CD14-positive monocyte (primary cell): Measurements from ENCODE around the gene SH3GL3. TPM values are rescaled to one million over a fixed set of nuclear protein-coding genes. Genes with fewer than 3 reads are reported as not detected.

Experiments used
- DNase-seq, 3 donors: peaks; one replicate each; pipeline ENCODE4 v3.0.0-alpha.2; 2011 to 2022
- H2AFZ ChIP-seq: 2 replicates; pipeline ENCODE4 v1.6.0; 2012; ENCODE audit warnings: mild to moderate bottlenecking, low read depth, low read length, inconsistent platforms; ENCODE audit not compliant: insufficient read depth, poor library complexity, severe bottlenecking
- H3K27ac ChIP-seq, 2 donors: 1 replicate in 1 of 2; 2 replicates in 1 of 2; pipeline ENCODE4 v1.5.1; 2012 to 2013; ENCODE audit warnings: low read length in 2 of 2, control low read depth in 1 of 2, inconsistent platforms in 1 of 2, low read depth in 1 of 2, mild to moderate bottlenecking in 1 of 2
- H3K27me3 ChIP-seq, 2 donors: one replicate each; pipeline versions ENCODE4 v1.6.0 to v1.6.1; 2011 to 2013; ENCODE audit warnings: low read length in 2 of 2; ENCODE audit not compliant: control insufficient read depth in 2 of 2, insufficient read depth in 2 of 2
- H3K36me3 ChIP-seq, 2 donors: replicated peaks in 1 of 2; 1 replicate in 1 of 2; 2 replicates in 1 of 2; pipeline versions ENCODE4 v1.5.1 to v1.6.1; 2012 to 2013; ENCODE audit warnings: low read length in 2 of 2, control low read depth in 1 of 2, inconsistent platforms in 1 of 2, mild to moderate bottlenecking in 1 of 2; ENCODE audit not compliant: insufficient read depth in 2 of 2, control insufficient read depth in 1 of 2
- H3K4me1 ChIP-seq, 2 donors: 1 replicate in 1 of 2; 2 replicates in 1 of 2; pipeline versions ENCODE4 v1.5.1 to v1.6.1; 2012 to 2013; ENCODE audit warnings: low read length in 2 of 2, control low read depth in 1 of 2, inconsistent platforms in 1 of 2, mild to moderate bottlenecking in 1 of 2, moderate library complexity in 1 of 2; ENCODE audit not compliant: insufficient read depth in 2 of 2, control insufficient read depth in 1 of 2
- H3K4me2 ChIP-seq: replicated peaks from 2 replicates; pipeline ENCODE3; 2012; ENCODE audit warnings: low read length, moderate library complexity, mild to moderate bottlenecking; ENCODE audit not compliant: poor library complexity, severe bottlenecking; ENCODE audit errors: extremely low read depth
- H3K4me3 ChIP-seq, 3 experiments: fragments of 200-600 bp in 1 of 3; sonication (generic) in 1 of 3; replicated peaks in 1 of 3; 1 replicate in 2 of 3; 2 replicates in 1 of 3; pipeline ENCODE4 v1.5.1; 2011 to 2013; ENCODE audit warnings: low read length in 3 of 3, mild to moderate bottlenecking in 3 of 3, control low read depth in 2 of 3, low read depth in 2 of 3, inconsistent platforms in 1 of 3, moderate library complexity in 1 of 3
- H3K79me2 ChIP-seq: 2 replicates; pipeline ENCODE4 v1.6.0; 2012; ENCODE audit warnings: mild to moderate bottlenecking, control low read depth, inconsistent platforms, low read length, moderate library complexity; ENCODE audit not compliant: insufficient read depth
- H3K9ac ChIP-seq: 2 replicates; pipeline ENCODE4 v1.6.0; 2017; ENCODE audit warnings: low read length, mild to moderate bottlenecking; ENCODE audit not compliant: insufficient read depth, poor library complexity, severe bottlenecking
- H3K9me3 ChIP-seq, 2 donors: replicated peaks in 1 of 2; 1 replicate in 1 of 2; 2 replicates in 1 of 2; pipeline versions ENCODE4 v1.5.1 to v1.6.1; 2012 to 2013; ENCODE audit warnings: low read length in 2 of 2, control low read depth in 1 of 2; ENCODE audit not compliant: control insufficient read depth in 1 of 2, insufficient read depth in 1 of 2
- H4K20me1 ChIP-seq: 2 replicates; pipeline ENCODE4 v1.6.0; 2012; ENCODE audit warnings: mild to moderate bottlenecking, low read length, control low read depth, moderate library complexity; ENCODE audit not compliant: insufficient read depth
- H3K27ac Mint-ChIP-seq, 7 donors: one replicate each; pipeline ENCODE4 v1.8.0; 2020; ENCODE audit warnings: mild to moderate bottlenecking in 7 of 7, mixed read lengths in 7 of 7, moderate library complexity in 6 of 7, inconsistent platforms in 2 of 7
- H3K27me3 Mint-ChIP-seq, 3 donors: one replicate each; pipeline ENCODE4 v1.8.0; 2021 to 2022; ENCODE audit warnings: low read depth in 3 of 3, mild to moderate bottlenecking in 3 of 3, mixed read lengths in 3 of 3, moderate library complexity in 3 of 3, inconsistent platforms in 1 of 3
- H3K36me3 Mint-ChIP-seq, 2 donors: one replicate each; pipeline ENCODE4 v1.8.0; 2020; ENCODE audit warnings: mixed read lengths in 2 of 2, inconsistent platforms in 1 of 2, mild to moderate bottlenecking in 1 of 2
- H3K4me1 Mint-ChIP-seq: one replicate; pipeline ENCODE4 v1.8.0; 2020; ENCODE audit warnings: mild to moderate bottlenecking, mixed read lengths
- H3K4me3 Mint-ChIP-seq, 2 donors: one replicate each; pipeline ENCODE4 v1.8.0; 2020; ENCODE audit warnings: mild to moderate bottlenecking in 2 of 2, mixed read lengths in 2 of 2, moderate library complexity in 1 of 2
- H3K9me3 Mint-ChIP-seq, 7 donors: one replicate each; pipeline ENCODE4 v1.8.0; 2020 to 2022; ENCODE audit warnings: mixed read lengths in 7 of 7, mild to moderate bottlenecking in 6 of 7, moderate library complexity in 6 of 7, inconsistent platforms in 2 of 7
- CTCF ChIP-seq: fragments of 200-600 bp; IDR thresholded peaks from one replicate; pipeline ENCODE4 v1.8.0; 2022; ENCODE audit warnings: antibody characterized with exemption, mild to moderate bottlenecking
- WGBS: methylation state at CpG from one replicate; pipeline ENCODE4 v1.1.5; 2013; ENCODE audit warnings: missing lambda C conversion rate; ENCODE audit not compliant: insufficient coverage; 5-methylcytosine and 5-hydroxymethylcytosine counted together
- intact Hi-C, 2 donors: fragments of 100-400 bp; cut with micrococcal nuclease; formaldehyde crosslinking; loops; one replicate each; pipeline versions ENCODE4 v1.15.0 to v1.15.1; 2023
- polyA plus RNA-seq, 3 donors: library from polyadenylated mRNA; depleted of rRNA in 1 of 3; unstranded in 2 of 3; stranded (reverse) in 1 of 3; fragments of 300-500 nt in 2 of 3; fragments of >200 nt in 1 of 3; fragmentation: Illumina TruSeq in 2 of 3; gene quantifications; 1 replicate in 2 of 3; 2 replicates in 1 of 3; pipeline ENCODE4 v1.2.3, GENCODE V29; 2012 to 2021

Gene SH3GL3
- polyA plus RNA-seq, 3 donors, result not detected

GRCh38 chr15:83598031-83598430 lies 150.9 kb downstream of the SH3GL3 start:
- no peak overlapping the region for H3K27ac Mint-ChIP-seq
- no peak for DNase-seq
- no peak overlapping the region for H2AFZ ChIP-seq
- H3K4me3 Mint-ChIP-seq, result no peak overlapping the region
- H3K27ac ChIP-seq, result no peak overlapping the region
- no peaks in the 10 kb centered on the region for H4K20me1 ChIP-seq
- no peaks in the 10 kb centered on the region for H3K9me3 ChIP-seq
- peaks cover 0 to 4% (median 0%) of the 10 kb centered on the region in 3 donors for H3K27me3 Mint-ChIP-seq
- no peaks in the 10 kb centered on the region for H3K79me2 ChIP-seq
- no peaks in the 10 kb centered on the region for H3K27me3 ChIP-seq
- H3K36me3 Mint-ChIP-seq, result no peaks in the 10 kb centered on the region
- no peaks in the 10 kb centered on the region for H3K36me3 ChIP-seq
- no peak overlapping the region for H3K9ac ChIP-seq
- H3K4me1 ChIP-seq, result no peaks in the 10 kb centered on the region
- H3K4me3 ChIP-seq, result no peak overlapping the region
- intact Hi-C loops, result no loop called here
- no peak for TF ChIP-seq CTCF
- H3K4me1 Mint-ChIP-seq, result no peaks in the 10 kb centered on the region
- 100% methylated on average over 2 of the region's 2 CpGs for WGBS
- peaks cover 6 to 22% (median 9%) of the 10 kb centered on the region in 7 donors for H3K9me3 Mint-ChIP-seq
- H3K4me2 ChIP-seq, result no peak overlapping the region

- Mint-ChIP-seq H3K4me1 (no peaks in the 10 kb centered on the region), H3K36me3 (no peaks in the 10 kb centered on the region), H3K27ac (no peak overlapping the region), H3K9me3 (peaks cover 6 to 22% (median 10%) of the 10 kb centered on the region in 7 donors), H3K4me3 (no peak overlapping the region), H3K27me3 (peaks cover 0 to 2% (median 2%) of the 10 kb centered on the region in 3 donors)
- H3K36me3 ChIP-seq, result no peaks in the 10 kb centered on the region
- H3K9ac ChIP-seq, result no peak overlapping the region
- no peaks in the 10 kb centered on the region for H3K27me3 ChIP-seq
- DNase-seq, result no peak
- intact Hi-C loops, result no loop called here
- H3K79me2 ChIP-seq, result no peaks in the 10 kb centered on the region
- no peak for TF ChIP-seq CTCF
- H3K4me3 ChIP-seq, result no peak overlapping the region
- WGBS, result no CpG with 5 or more reads among the region's 2 CpGs
- no peak overlapping the region for H3K4me2 ChIP-seq
- H3K27ac ChIP-seq, result no peak overlapping the region
- H4K20me1 ChIP-seq, result no peaks in the 10 kb centered on the region
- H2AFZ ChIP-seq, result no peak overlapping the region
- H3K4me1 ChIP-seq, result no peaks in the 10 kb centered on the region
- H3K9me3 ChIP-seq, result no peaks in the 10 kb centered on the region
Measured at GRCh38 chr15:83602021-83602420, 154.9 kb downstream of the SH3GL3 start.
